T-helper 22 cell (primary cell): ENCODE results near the gene ERGIC1.

Experiments
- DNase-seq: peaks from one replicate; pipeline ENCODE4 v3.0.0-alpha.2; 2020; ENCODE audit warnings: low read depth

The ERGIC1 gene

DNA sequence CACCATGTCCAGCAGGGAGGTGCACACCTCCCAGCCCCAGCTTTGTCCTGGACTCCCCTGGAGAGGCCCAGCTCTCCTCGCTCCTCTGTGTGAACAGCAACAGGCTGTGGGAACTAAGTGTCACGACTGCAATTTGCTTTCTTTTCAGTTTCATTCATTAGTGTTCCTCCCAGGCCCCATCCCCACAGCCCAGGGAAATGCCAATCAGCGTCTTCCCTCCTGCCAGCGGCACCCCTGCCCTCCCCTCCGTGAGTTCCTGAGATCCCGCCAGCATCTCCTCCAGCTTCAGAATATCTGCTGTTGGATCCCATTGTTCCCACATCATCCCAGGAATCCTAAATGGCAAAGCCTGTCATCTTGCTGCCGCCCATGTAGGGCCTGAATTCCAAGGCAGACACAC, 112.1 kb downstream of the ERGIC1 start:
- no peak for DNase-seq

DNA sequence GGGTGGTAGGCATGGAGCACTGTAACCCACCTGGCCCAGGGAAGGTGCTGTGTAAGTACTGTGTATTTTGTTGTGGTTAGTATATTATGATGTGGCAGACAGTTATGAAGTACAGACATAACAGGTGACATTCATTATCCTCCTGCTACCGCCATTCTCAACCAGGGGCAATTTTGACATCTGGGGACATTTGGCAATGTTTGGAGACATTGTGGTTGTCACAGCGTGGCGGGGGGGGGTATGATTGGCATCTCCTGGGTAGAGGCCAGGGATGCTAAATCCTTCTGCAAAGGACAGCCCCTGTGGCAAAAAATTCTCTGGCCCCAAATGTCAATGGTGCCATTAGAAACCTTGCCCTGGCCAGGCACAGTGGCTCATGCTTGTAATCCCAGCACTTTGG, 115.4 kb downstream of the ERGIC1 start:
- DNase-seq, result no peak

DNA sequence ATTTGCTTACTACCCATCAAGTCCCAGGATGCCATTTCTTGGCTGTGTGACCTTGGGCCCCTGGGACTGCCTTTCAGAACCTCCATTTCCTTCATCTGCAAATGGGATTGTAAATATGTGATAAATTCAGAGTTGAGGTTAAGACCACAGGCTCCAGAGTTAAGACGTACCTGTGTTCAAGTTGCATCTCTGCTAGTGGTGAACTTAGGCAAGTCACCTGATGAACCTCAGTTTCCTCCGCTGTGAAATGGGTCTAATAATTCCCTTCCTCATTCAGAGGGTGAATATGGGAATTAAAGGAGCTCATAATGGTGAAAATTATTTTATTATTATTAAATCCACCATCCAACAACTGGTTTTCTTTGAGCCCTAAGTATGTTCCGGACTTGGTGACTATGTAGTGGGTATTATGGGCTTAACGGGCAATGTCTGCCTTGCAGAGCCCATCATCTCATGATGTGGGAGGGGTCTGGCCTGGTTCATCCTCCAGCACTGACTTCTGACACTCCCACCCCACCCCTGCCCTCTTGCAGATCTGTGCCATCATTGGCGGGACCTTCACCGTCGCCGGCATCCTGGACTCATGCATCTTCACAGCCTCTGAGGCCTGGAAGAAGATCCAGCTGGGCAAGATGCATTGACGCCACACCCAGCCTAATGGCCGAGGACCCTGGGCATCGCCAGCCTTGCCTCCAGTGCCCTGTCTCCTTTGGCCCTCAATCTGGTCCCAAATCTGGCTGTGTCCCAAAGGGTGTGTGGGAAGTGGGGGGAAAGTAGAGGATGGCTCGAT, 116.3 kb downstream of the ERGIC1 start:
- no peak for DNase-seq

DNA sequence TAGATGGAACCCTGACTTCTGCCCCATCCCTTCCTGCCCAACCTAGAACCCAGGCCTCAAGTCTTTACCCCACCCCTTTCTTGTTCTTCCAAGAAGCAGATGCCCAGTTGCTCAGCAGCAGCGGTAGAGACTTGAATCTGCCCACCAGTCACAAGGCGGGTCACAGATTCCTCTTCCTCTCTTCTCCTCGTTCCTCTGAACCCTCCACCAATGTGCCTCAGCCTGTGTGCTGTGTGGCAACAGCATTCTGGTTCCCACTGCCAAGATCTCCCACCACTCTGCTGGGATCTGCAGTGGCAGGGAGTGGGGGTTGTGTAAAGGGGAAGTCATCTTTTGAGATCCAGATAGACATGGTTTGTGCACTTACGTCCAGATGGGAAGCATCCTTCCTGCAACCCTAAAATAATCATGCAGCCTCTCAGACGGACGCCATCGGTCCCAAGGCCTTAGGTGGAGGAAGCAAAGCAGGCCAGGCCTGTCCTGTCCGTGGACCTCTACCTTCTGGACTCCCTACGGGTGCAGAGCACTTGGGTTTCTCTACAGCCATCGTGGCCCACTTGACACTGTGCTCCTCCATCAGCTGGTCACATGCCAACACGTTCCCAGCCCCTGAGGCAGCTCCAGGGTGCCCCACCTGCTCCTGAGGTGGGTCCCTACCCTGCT, 117.5 kb downstream of the ERGIC1 start:
- DNase-seq, result no peak

DNA sequence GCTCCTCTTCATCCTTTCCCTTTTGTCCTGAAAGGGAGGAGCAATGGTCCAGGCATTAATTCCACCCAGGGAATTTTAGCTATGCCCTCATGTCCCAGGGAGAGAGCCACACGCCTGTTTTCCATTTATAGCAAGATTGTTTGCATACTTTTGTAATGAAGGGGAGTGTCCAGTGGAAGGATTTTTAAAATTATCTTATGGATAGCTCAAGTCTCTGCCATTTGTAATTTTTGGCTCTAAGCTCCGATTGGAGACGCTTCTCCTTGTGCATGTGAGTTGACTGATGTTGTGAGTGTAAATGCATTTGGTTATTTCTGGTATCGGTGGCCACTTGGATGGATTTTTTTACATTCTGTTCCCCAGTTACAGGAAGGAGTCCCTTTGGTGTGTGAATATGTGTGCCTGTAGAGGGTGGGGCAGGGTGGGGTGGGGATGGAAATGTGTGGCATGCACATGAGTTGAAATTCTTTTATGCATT, 118.0 kb downstream of the ERGIC1 start:
- no peak for DNase-seq

DNA sequence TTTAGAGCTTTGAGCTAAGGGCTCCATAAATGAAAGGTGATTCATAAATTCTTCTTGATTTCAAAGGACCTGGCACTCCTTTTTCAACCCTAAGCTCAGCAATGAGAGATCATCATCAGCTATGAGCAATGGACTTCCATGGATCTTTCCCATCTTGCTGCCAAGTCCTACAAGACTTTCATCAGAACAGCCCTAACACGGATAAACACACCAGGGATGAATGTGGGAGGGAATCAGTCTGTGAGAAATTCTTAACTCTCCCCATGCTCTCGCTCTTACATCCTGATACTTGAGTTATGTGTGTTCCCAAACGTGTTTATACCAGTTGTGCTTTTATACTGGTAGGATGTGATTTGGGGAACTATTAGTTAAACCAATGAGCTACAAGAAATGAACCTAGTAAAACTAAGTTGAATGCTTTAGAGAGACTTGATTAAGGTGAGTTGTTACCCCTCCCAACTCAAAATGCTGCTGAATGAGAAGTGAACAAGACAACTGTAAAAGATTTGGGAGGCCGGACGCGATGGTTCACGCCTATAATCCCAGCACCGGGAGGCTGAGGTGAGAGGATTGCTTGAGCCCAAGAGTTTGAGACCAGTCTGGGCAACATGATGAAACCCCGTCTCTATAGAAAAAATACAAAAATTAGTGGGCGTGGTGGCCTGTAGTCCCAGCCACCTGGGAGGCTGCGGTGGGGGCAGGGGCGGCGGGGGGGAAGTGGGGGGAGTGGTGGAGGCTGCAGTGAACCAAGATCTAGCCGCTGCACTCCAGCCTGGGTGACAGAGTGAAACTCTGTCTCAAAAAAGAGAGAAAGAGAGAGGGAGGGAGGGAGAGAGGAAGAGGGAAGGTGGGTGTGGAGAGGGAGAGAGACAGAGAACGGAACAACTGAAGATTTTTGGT, 120.0 kb downstream of the ERGIC1 start:
- no peak for DNase-seq

DNA sequence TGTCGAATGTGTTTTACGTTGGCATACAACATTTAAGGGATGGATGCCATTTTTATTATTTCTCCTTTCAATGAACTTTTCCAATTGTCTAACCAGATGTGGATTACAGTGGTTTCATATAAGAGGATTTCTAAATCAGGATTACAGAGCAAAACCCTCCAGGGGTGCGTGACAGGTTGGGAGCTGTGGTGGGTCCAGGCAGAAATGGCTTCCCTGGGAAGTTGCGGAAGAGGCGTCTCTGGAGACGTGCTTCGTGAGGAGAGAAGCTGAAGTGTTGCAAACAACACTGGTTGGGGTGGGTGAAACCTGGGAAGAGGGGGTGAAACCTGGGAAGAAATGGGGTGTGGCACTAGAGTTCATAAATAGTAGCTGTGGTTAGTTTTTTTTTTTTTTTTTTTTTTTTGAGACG, 120.7 kb downstream of the ERGIC1 start:
- no peak for DNase-seq

DNA sequence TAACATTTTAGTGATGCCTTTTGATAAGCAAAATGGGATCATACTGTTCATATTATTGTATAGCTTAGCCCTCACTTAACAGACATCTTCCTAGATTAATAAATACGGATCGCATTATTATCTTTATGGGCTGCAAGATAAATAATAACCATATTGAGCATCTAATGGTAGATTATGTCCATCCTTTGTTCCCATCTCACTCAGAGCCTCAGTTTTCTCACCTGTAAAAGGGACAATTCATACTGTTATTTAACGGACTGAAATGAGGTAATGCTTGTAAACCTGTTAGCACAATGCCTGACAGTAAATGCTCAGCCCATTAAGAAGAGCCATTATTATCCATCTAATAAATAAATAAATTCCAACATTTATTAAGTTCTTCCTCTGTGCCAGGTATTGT, 122.2 kb downstream of the ERGIC1 start:
- no peak for DNase-seq

DNA sequence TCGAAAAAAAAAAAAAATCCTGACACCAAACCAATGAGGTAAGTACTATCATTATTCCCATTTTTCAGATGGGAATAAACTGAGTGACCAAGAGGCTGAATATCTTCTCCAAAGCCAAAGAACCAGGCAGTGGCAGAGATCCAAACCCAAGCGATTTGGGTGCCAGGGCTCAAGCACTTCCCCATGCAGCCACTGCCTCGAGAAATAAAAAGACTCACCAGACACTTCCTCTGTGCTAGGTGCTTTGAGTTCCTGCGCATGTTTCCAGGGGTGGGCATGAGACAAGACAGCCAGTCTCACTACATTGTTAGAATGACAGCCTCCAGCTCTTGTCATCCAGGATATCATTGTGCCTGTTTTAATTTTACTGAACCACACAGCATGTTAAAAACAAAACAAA, 122.9 kb downstream of the ERGIC1 start:
- DNase-seq, result no peak

DNA sequence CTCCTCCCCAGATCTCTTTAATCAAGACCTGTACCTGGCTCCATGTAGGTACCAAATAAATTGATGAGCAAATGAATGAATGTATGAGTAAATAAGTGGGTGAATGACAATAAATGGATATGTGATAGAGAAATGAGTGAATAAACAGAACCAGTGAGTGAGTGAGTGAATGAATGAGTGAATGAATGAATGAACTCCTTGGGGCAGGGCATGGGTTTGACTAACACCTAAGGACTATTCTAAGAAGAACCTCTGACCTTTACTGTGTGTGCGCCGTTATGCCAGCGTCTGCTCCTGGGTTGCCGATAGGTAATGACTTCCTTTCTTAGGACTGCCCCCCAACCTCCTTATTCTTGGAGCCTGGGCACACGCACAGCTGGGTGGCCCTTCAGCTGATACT, 123.4 kb downstream of the ERGIC1 start:
- DNase-seq, result no peak

DNA sequence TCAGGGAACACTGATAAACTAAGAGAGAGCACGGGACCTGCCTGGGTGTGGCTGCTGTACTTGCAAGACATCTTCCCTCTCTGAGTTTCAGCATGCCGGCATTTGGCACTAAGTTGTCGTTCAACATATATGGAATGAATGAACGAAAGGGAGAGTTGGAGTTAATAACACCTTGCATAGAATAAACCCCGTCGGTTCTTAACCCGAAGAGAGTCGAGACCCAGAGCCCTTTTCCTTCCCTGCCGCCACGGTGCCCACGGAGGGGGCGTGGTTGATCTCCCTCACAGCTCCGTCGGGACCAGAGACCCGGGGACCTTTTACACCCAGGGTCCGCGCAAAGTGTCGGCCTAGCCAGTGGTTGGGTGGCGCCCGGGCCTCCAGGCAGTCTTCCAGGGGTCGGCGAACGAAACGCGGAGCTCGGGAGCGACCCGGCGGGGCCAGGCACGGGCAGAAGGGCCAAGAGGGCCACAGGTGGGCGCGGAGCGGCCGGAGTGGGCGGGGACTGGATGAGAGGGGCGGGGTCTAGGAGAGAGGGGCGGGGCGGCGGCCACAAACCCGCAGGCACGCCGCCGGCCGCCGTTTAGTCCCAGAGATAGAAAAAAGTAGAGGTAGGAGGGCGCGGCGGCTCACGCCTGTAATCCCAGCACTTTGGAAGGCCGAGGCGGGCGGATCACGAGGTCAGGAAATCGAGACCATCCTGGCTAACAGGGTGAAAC, 124.4 kb downstream of the ERGIC1 start:
- peak; percentile 36 for DNase-seq

DNA sequence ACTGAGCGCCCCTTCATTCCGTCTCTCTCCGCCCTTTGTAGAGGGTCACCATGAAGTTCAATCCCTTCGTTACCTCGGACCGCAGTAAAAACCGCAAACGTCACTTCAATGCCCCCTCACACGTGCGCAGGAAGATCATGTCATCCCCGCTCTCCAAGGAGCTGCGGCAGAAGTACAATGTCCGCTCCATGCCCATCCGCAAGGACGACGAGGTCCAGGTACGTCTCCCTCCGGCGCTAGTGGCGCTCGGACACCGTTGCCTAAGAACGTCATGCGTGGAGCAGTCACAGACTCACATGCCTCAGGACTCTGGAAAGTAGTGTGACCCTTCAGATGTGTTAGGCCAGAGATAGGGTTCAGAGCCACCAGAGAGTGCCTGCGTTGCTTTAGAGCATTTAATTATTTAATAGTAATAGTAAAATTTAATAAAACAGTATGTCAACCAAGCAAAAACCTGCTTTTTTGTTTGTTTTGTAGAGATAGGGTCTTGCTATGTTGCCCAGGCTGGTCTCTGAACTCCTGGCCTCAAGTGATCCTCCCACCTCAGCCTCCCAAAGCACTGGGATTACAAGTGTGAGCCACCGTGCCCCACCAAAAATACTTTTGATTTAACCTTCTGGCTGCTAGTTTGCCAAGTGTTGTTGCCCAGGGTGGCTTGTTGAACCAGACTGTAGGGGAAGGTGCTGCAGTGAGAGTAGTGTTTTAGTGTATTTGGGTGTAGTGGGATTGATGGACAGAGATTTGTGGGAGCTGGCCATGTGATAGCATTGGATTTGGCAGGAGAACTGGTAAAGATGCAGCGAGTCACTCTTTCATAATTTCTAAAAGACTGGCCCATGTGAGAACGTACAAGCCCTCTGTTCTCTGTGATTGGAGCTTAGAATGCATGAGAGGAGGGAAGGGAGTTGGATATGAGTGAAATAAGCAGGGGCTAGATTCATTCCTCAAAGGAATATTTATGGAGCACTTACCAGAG, 126.1 kb downstream of the ERGIC1 start:
- no peak for DNase-seq

DNA sequence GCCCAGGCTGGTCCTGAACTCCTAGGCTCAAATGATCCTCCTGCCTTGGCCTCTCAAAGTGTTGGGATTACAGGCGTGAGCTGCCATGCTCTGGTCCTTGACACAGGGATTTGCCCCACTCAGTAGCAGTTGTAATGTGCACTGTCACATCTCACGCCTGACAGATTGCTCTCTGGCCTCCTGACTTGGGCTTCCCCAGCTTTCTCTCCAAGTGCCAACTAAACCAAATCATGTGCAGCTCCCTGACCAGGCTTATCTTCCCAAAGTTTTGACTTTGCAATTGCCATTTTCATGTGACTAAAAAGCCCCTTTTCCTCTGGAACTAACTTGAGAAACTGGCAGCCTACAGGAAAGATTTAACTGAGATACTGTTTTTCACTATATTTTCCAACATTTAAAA, 135.9 kb downstream of the ERGIC1 start:
- no peak for DNase-seq

DNA sequence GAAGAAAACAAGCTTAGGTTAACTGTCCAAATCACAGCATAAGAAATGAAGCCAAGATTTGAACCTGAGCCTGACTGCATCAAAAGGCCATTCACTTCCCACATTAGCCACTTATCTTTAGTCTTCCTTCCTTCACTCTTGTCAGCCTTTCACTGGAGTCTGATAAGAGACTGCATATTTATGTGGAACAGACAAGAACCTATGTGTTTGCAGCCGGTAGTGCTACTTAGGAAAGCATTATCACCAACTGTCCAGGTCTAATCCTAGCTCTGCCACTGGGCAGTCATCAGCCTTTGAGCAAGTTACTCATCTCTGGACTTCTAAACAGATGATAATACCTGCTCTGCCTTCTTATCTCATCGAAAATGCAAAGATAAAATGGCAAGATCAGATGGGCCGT, 137.4 kb downstream of the ERGIC1 start:
- no peak for DNase-seq

DNA sequence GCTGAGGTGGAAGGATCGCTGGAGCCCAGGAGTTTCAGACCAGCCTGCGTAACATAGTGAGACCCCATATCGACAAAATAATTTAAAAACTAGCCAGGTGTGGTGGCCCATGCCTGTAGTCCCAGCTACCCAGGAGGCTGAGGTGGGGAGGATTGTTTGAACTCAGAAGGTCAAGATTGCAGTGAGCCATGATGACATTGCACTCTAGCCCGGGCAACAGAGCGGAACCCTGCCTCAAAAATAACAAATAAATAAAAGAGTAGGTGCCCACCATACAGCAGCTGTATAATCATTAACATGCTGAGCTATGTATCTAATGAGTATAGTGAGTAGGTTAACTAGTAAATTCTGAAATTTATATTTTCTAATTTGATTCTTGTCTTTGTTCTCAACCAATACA, 138.5 kb downstream of the ERGIC1 start:
- DNase-seq, result no peak

DNA sequence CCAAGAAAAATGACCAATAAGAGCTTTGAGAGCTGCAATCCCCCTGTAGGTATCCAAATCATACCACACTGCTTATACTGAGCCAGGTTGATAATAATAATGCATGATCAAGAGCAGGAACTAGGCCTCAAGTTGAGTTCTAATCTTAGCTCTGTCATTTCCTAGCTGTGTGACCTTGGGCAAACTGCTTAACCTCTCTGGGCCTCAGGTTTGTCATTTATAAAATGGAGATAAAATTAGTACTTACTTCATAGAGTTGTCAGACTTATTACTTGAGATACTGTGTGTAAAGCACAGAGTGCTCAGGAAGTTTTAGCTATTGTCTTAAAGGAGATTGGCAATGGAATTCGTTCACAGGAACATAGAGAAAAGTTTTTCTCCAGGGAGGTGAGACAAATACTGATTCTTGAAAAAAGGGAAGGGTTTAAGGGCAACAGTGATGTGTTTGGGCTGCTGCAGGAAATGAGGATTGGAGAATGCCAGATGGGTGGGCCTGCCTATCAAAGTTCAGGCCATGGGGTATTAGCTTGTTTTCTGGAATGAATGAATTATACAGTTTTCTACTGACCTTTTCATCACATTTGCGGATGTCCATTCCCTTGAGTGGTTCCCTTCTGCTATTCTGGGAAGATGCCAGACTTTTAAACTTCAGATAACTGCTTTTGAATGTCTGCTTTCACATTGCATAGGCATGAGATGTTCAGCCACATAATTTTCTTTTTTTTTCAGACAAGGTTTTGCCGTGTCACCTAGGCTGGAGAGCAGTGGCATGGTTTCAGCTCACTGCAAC, 139.3 kb downstream of the ERGIC1 start:
- no peak for DNase-seq

DNA sequence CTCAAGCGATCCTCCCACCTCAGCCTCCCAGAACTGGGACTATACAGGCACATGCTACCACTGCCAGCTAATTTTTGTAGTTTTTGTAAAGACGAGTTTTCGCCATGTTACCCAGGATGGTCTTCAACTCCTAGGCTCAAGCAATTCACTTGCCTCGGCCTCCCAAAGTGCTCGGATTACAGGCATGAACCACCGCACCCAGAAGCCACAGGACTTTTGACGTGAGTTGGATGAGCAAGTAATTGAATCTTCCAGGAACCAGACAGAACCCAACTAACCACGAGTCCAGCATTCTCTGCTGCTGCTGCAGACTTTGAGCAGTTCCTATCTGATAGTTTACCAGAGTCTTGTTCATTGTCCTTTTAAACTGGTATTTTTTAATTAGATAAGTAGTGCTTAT, 139.9 kb downstream of the ERGIC1 start:
- no peak for DNase-seq

DNA sequence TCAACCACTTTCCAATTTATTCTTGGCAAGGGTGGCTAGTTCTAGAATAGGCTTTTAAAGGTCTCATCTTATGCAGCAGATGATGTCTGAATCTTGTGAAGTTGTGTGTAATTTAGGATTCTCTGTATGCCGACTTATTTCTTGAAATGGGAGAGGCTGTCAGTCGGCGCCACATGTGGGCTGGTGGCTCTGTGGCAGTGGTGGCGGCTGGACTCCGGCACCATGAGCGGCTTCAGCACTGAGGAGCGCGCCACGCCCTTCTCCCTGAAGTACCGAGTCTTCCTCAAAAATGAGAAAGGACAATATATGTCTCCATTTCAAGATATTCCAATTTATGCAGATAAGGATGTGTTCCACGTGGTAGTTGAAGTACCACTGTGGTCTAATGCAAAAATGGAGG, 141.2 kb downstream of the ERGIC1 start:
- no peak for DNase-seq

DNA sequence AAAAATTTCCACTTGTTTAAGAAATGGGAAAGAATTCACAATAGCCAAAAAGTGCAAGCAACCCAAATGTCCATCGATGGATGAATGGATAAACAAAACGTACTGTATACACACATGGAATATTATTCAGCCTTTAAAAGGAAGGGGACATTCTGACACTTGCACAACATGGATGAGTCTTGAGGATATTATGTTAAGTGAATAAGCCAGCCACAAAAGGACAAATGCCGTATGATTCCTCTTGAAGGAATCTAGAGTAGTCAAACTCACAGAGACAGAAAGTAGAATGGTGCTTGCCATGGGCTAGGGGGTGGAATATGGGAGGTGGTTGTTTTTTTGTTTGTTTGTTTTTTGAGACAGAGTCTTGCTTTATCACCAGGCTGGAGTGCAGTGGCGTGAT, 145.7 kb downstream of the ERGIC1 start:
- DNase-seq, result no peak

DNA sequence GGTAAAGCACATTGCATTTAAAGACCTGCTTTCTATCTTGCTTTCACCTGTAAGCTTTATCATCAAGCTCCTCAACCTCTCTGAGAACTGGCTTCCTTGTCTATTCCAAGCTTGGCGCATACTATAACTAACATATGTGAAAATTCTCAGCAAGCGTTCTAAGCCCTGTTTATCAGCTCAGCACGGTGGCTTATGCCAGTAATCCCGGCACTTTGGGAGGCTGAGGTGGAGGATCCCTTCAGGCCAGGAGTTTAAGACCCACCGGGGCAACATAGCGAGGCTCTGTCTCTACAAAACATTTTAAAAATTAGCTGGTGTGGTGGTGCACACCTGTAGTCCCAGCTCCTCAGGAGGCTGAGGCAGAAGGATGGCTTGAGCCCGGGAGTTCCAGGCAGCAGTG, 147.9 kb downstream of the ERGIC1 start:
- no peak for DNase-seq
